Common myeloid progenitor, CD34-positive (primary cell): Measurements from ENCODE around the gene NAB2.

Experiments
- CTCF ChIA-PET: fragments of 350-600 bp; sonication (Branson Sonifier 250); formaldehyde crosslinking; loops from one replicate; lab custom pipeline; 2021; ENCODE audit warnings: antibody characterized with exemption; lab: Charles Lee
- POLR2A ChIA-PET: fragments of 350-600 bp; sonication (Branson Sonifier 250); formaldehyde crosslinking; loops from one replicate; lab custom pipeline; 2021; ENCODE audit warnings: antibody characterized with exemption; lab: Charles Lee
- DNase-seq, 3 donors: peaks; one replicate each; pipeline versions ENCODE4 v3.0.0 to v3.0.0-alpha.2; 2013
- H3K27ac ChIP-seq, 2 experiments: 1 replicate in 1 of 2; 2 replicates in 1 of 2; pipeline ENCODE4 v1.7.0; 2013; ENCODE audit warnings: inconsistent platforms in 2 of 2, low read length in 2 of 2, mild to moderate bottlenecking in 2 of 2, low read depth in 1 of 2, moderate library complexity in 1 of 2; ENCODE audit not compliant: severe bottlenecking in 2 of 2, insufficient read depth in 1 of 2, poor library complexity in 1 of 2
- H3K27me3 ChIP-seq, 5 experiments: replicated peaks in 2 of 5; 1 replicate in 3 of 5; 2 replicates in 2 of 5; pipeline versions ENCODE4 v1.6.1 to v1.7.0; 2013; ENCODE audit warnings: low read length in 4 of 5, mild to moderate bottlenecking in 2 of 5, moderate library complexity in 2 of 5, inconsistent platforms in 1 of 5; ENCODE audit not compliant: insufficient read depth in 5 of 5, control insufficient read depth in 4 of 5
- H3K36me3 ChIP-seq, 4 experiments: 1 replicate in 2 of 4; 2 replicates in 2 of 4; pipeline versions ENCODE4 v1.6.1 to v1.7.0; 2013; ENCODE audit warnings: low read length in 3 of 4, control low read depth in 1 of 4, mild to moderate bottlenecking in 1 of 4; ENCODE audit not compliant: control insufficient read depth in 4 of 4, insufficient read depth in 4 of 4
- H3K4me1 ChIP-seq, 4 experiments: 1 replicate in 3 of 4; 2 replicates in 1 of 4; pipeline versions ENCODE4 v1.6.1 to v1.7.1; 2013; ENCODE audit warnings: low read length in 3 of 4, mild to moderate bottlenecking in 3 of 4, control low read depth in 1 of 4, inconsistent platforms in 1 of 4, moderate library complexity in 1 of 4; ENCODE audit not compliant: control insufficient read depth in 4 of 4, insufficient read depth in 4 of 4; ENCODE audit errors: control extremely low read depth in 1 of 4
- H3K4me3 ChIP-seq, 7 experiments: 1 replicate in 4 of 7; 2 replicates in 3 of 7; pipeline versions ENCODE4 v1.5.1 to v1.7.0; 2013; ENCODE audit warnings: mild to moderate bottlenecking in 7 of 7, low read length in 6 of 7, moderate library complexity in 6 of 7, inconsistent platforms in 2 of 7, low read depth in 2 of 7, control low read depth in 1 of 7; ENCODE audit not compliant: insufficient read depth in 4 of 7, control insufficient read depth in 1 of 7; ENCODE audit errors: extremely low read depth in 1 of 7
- H3K9me3 ChIP-seq, 5 experiments: 1 replicate in 4 of 5; 2 replicates in 1 of 5; pipeline versions ENCODE4 v1.6.1 to v1.7.1; 2013; ENCODE audit warnings: low read length in 4 of 5, mild to moderate bottlenecking in 2 of 5, inconsistent platforms in 1 of 5, low read depth in 1 of 5, moderate library complexity in 1 of 5; ENCODE audit not compliant: control insufficient read depth in 4 of 5, insufficient read depth in 2 of 5; ENCODE audit errors: control extremely low read depth in 1 of 5
- WGBS: methylation state at CpG from one replicate; pipeline ENCODE4 v1.1.5; 2013; ENCODE audit not compliant: insufficient coverage; 5-methylcytosine and 5-hydroxymethylcytosine counted together

Gene NAB2

DNA sequence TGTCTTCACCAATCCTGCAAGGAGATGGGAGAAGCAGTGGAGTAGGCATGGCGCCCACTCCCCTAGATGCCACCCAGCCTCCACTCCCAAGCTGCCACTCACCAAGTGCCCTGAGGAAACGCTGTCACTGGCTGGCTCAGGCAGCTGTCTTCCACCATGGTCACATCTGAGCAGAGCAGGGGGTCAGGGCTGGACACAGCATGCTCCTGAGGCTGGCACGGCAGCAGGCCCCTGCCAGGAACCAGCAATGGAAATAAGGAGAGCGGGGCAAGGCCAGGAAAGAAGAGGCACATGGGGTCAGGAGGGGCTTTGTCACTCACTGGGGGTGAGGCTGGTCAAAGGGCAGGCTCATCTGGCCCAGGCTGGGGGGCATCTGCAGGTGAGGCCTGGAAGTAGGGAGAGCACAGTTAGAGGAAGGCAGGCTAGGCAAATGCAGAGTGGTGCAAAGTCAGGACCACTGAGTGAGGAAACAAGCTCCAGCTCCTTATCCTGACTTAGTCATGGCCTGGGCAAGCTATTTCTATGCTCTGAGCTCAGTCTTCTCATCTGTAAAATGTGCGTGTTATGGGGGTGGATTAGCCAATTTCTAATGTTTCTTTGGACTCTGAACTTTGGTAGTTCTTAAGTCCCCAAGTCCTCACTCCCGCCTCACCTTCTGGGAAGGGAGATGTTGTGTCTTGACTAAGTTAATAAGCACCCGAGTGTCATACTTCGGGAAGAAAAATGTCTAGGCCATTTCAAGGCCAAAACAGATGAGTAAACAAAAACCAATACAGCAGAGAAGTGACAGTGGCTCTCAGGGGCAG is 8.0 kb downstream of the NAB2 start:
- H3K36me3 ChIP-seq: peaks cover 13 to 74% (median 66%) of the 10 kb centered on the region in 4 experiments
- WGBS: 95% methylated on average over 7 of the region's 8 CpGs

DNA sequence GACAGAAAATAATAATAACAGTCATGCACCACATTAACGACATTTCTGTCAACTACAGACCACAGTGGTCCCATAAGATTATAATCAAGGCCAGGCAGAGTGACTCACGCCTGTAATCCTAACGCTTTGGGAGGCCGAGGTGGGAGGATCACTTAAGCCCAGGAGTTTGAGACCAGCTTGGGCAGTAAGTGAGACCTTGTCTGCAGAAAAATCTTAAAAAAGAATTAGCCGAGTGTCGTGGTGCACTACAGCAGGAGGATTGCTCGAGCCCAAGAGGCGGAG is 8.6 kb downstream of the NAB2 start:
- Histone ChIP-seq H3K27me3 (no peaks in the 10 kb centered on the region), H3K9me3 (no peaks in the 10 kb centered on the region), H3K27ac (peak overlapping the region in 1 of 2 experiments; percentile 54), H3K4me3 (no peak overlapping the region), H3K4me1 (peaks cover 0 to 22% (median 19%) of the 10 kb centered on the region in 4 experiments), H3K36me3 (peaks cover 13 to 74% (median 65%) of the 10 kb centered on the region in 4 experiments)
- ChIA-PET CTCF (interaction anchor here (0.8 to 27.7 kb wide), 6 partner anchors 10 to 89 kb away, joined by 4 to 835 read pairs (median 5); partner anchors contain the start of genes NEMP1 and STAT6), POLR2A (no interaction called here)
- WGBS: 95% methylated on average over 4 of the region's 8 CpGs
- DNase-seq: no peak

More for the DNA sequence above, 8.0 kb downstream of the NAB2 start:
- Histone ChIP-seq H3K4me1 (peaks cover 0 to 16% (median 14%) of the 10 kb centered on the region in 4 experiments), H3K27ac (peak overlapping the region in 1 of 2 experiments; percentile 54), H3K4me3 (no peak overlapping the region), H3K27me3 (no peaks in the 10 kb centered on the region), H3K9me3 (no peaks in the 10 kb centered on the region)
- ChIA-PET CTCF (interaction anchor here (1.0 to 27.7 kb wide), 7 partner anchors 10 to 257 kb away, joined by 3 to 835 read pairs (median 5); partner anchors contain the start of genes NEMP1 and STAT6), POLR2A (no interaction called here)
- DNase-seq: no peak

DNA sequence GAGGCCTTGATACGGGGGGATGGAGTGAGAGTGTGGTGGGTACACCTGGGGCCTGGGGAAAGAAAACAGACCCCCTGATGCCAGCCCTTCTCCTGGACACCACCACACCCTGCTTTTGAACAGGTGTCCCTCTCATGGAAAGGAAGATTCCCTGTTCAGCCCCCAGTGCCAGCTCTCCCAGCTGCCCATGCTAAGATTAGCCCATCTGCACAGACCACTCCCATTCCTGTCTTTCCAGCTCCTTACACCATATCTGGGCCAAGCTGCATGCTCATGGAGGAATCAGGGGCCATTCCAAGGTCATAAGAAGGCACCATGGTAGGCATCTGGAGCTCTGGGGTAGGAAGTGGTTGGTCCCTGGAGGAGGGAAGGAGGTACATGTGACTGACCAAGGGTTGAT is 9.6 kb downstream of the NAB2 start:
- no peak overlapping the region for H3K27ac ChIP-seq
- no peaks in the 10 kb centered on the region for H3K9me3 ChIP-seq
- ChIA-PET CTCF (interaction anchor here (1.2 to 27.7 kb wide), 6 partner anchors 8 to 75 kb away, joined by 3 to 835 read pairs (median 7); partner anchors contain the start of genes NEMP1 and STAT6), POLR2A (no interaction called here)
- no peak overlapping the region for H3K4me3 ChIP-seq
- H3K27me3 ChIP-seq: no peaks in the 10 kb centered on the region
- DNase-seq: no peak
- no CpG with 5 or more reads among the region's 1 CpG for WGBS
- H3K36me3 ChIP-seq: peaks cover 13 to 71% (median 62%) of the 10 kb centered on the region in 4 experiments
- H3K4me1 ChIP-seq: peaks cover 0 to 20% (median 18%) of the 10 kb centered on the region in 4 experiments

DNA sequence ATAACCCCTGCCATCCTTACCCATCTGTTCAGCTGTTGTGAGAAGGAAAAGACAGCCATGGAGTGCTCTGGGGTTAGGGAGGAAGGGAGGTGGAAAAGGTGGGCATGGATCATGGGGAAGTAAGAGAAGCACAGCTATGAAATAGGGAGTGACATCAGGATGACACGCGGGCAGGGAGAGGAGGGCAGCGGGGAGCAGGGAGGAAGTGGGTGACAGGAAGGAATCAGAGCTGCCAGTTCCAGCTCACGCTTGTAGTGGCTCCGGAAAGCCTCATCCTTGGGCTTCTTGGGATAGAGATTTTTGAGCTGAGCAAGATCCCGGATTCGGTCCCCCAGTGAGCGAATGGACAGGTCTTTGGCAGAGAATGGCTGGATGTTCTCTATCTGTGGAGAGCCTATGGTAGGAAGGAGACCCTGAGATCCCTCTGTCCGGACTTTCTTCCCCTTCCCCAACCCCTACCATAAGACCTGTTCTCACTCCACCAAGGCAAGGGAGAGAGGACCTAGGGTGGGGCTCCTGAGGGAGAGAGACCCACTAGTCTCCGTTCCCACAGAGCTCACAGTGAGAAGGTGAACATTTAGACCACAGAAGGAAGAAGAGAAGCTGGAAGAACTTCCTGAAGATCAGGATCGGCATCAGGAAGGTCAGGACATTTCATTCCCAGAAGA is 10.3 kb downstream of the NAB2 start:
- Histone ChIP-seq H3K9me3 (no peaks in the 10 kb centered on the region), H3K4me3 (no peak overlapping the region), H3K4me1 (peaks cover 0 to 16% (median 13%) of the 10 kb centered on the region in 4 experiments), H3K27ac (peak overlapping the region in 1 of 2 experiments; percentile 18), H3K27me3 (no peaks in the 10 kb centered on the region), H3K36me3 (peaks cover 13 to 76% (median 66%) of the 10 kb centered on the region in 4 experiments)
- POLR2A ChIA-PET: interaction anchor here (1.3 kb wide), 1 partner anchor 13 kb away, joined by 3 read pairs; no protein-coding TSS in a partner anchor
- 60% methylated on average over 5 of the region's 11 CpGs for WGBS
- CTCF ChIA-PET: interaction anchor here (1.2 to 27.7 kb wide), 6 partner anchors 8 to 74 kb away, joined by 3 to 835 read pairs (median 7); partner anchors contain the start of genes NEMP1 and STAT6
- DNase-seq: no peak

DNA sequence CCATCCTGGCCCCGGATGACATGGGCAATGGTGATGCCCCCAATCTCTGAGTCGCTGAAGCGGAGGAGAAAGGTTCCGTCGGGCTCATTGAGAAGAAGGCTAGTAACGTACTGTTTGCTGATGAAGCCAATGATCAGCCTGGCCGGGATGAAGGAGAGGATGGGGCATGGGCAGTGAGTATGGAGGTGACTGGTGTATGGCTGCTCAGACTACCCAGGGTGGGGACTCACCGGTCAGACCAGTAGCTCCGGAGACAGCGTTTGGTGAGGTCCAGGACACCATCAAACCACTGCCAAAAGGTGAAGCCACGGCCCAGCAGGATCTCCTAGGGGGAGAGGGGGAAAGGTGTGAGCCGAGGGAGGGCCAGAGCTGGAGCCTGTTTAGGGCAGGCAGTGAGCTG is 10.9 kb downstream of the NAB2 start:
- no peak overlapping the region for H3K4me3 ChIP-seq
- H3K4me1 ChIP-seq: peaks cover 0 to 12% (median 8%) of the 10 kb centered on the region in 4 experiments
- no peak for DNase-seq
- POLR2A ChIA-PET: interaction anchor here (1.3 kb wide), 1 partner anchor 12 kb away, joined by 3 read pairs; no protein-coding TSS in a partner anchor
- H3K27me3 ChIP-seq: no peaks in the 10 kb centered on the region
- peaks cover 13 to 78% (median 70%) of the 10 kb centered on the region in 4 experiments for H3K36me3 ChIP-seq
- CTCF ChIA-PET: interaction anchor here (1.7 to 27.7 kb wide), 4 partner anchors 8 to 29 kb away, joined by 5 to 835 read pairs (median 126); partner anchors contain the start of genes NEMP1 and STAT6
- no peaks in the 10 kb centered on the region for H3K9me3 ChIP-seq
- over 99% methylated on average over 11 of the region's 12 CpGs for WGBS
- H3K27ac ChIP-seq: peak overlapping the region in 1 of 2 experiments; percentile 18

DNA sequence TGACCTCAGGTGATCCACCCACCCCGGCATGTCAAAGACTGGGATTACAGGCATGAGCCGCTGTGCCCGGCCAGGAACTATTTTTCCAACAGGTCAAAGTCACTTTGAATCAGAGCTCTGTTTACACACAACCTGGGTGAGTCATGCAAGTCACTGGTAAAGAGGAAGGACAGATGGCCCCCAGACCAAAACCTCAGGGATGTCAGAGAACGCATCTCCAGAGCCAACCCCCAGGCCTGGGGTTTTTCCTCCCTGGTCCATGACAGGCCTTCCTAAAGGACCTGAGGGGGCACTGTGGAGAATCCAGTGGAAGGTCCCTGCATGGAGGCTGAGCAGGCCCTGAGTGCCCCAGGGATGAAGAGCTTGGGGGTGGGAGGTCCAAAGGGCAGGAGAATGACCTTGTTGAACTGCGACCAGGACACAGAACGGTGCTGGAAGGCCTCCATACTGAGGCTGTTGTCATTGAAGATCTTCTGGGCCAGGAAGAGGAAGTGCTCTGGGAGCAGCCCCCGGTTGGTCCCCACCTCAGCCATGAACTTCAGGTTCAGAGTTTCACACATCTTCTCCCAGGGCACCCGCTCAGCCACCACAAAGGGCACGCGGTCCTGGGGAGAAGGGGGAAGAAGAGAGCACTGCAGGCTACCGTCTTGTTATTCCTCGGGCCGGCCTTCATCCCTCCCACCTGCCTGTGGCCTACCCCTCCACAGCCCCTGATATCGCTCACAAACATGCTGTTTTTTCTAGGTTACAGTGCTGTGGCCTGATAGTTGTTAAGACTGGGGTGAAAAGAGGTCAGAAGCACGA is 13.2 kb downstream of the NAB2 start:
- POLR2A ChIA-PET: interaction anchor here (1.6 kb wide), 1 partner anchor 10 kb away, joined by 5 read pairs; no protein-coding TSS in a partner anchor
- CTCF ChIA-PET: interaction anchor here (1.3 to 27.7 kb wide), 5 partner anchors 6 to 31 kb away, joined by 3 to 835 read pairs (median 244); partner anchors contain the start of genes NEMP1 and STAT6
- no peaks in the 10 kb centered on the region for H3K27me3 ChIP-seq
- H3K4me1 ChIP-seq: peaks cover 0 to 12% (median 8%) of the 10 kb centered on the region in 4 experiments
- peak in 2 of 3 donors; percentile 34 for DNase-seq
- no peak overlapping the region for H3K4me3 ChIP-seq
- H3K27ac ChIP-seq: peak overlapping the region; percentile 25 to 75
- H3K9me3 ChIP-seq: no peaks in the 10 kb centered on the region
- WGBS: 79% methylated on average over 9 of the region's 15 CpGs
- peaks cover 20 to 78% (median 72%) of the 10 kb centered on the region in 4 experiments for H3K36me3 ChIP-seq
